DMS 273 treated with DMSO at 0.1 percent for 48 hours (cell line): ENCODE results near the gene SH3BP4.
A peak's percentile ranks its signal among the peaks of the same experiment; 100 is the strongest.

Source experiments
- DNase-seq: peaks from one replicate; lab custom pipeline; 2025; lab: John Stamatoyannopoulos, UW

The SH3BP4 gene

GRCh38 chr2:234966340-234966739 lies 14.5 kb downstream of the SH3BP4 start:
- no peak for DNase-seq

GRCh38 chr2:234967201-234967869 lies 15.5 kb downstream of the SH3BP4 start:
- no peak for DNase-seq

GRCh38 chr2:234967870-234968208 lies 16.0 kb downstream of the SH3BP4 start:
- DNase-seq: no peak

- DNase-seq: no peak
Measured at GRCh38 chr2:234968631-234969305, 17.0 kb downstream of the SH3BP4 start.

- no peak for DNase-seq
Measured at GRCh38 chr2:234969306-234970098, 17.7 kb downstream of the SH3BP4 start.

- no peak for DNase-seq
Measured at GRCh38 chr2:234970099-234970440, 18.3 kb downstream of the SH3BP4 start.

- no peak for DNase-seq
Measured at GRCh38 chr2:234970477-234970882, 18.7 kb downstream of the SH3BP4 start.

GRCh38 chr2:234971496-234971895 lies 19.7 kb downstream of the SH3BP4 start:
- no peak for DNase-seq

GRCh38 chr2:234973008-234973407 lies 21.2 kb downstream of the SH3BP4 start:
- no peak for DNase-seq

GRCh38 chr2:234974501-234975385 lies 22.9 kb downstream of the SH3BP4 start:
- DNase-seq: no peak

- no peak for DNase-seq
Measured at GRCh38 chr2:234975611-234976010, 23.8 kb downstream of the SH3BP4 start.

- no peak for DNase-seq
Measured at GRCh38 chr2:234976479-234977227, 24.8 kb downstream of the SH3BP4 start.

GRCh38 chr2:234977228-234977679 lies 25.4 kb downstream of the SH3BP4 start:
- DNase-seq: no peak

- no peak for DNase-seq
Measured at GRCh38 chr2:234978466-234979203, 26.8 kb downstream of the SH3BP4 start.

- DNase-seq: peak; percentile 7
Measured at GRCh38 chr2:234979204-234980167, 27.7 kb downstream of the SH3BP4 start.

- no peak for DNase-seq
Measured at GRCh38 chr2:234980451-234981187, 28.8 kb downstream of the SH3BP4 start.

- no peak for DNase-seq
Measured at GRCh38 chr2:234981197-234982095, 29.6 kb downstream of the SH3BP4 start.
